Right ventricle myocardium superior (tissue), 1 donor: Measurements from ENCODE around the gene CHCHD1. TPM values are rescaled to one million over a fixed set of nuclear protein-coding genes. Genes with fewer than 3 reads are reported as not detected.

Experiments
- ATAC-seq: fragments of 200-7000 bp; cut with Tn5 transposase; one replicate; pipeline ENCODE4 v1.9.1; 2020; ENCODE audit warnings: mild to moderate bottlenecking; ENCODE audit not compliant: poor library complexity
- DNase-seq: peaks from one replicate; pipeline ENCODE4 v3.0.0-alpha.2; 2020
- intact Hi-C: fragments of 100-400 bp; cut with DNase I; formaldehyde crosslinking; loops from one replicate; pipeline ENCODE4 v1.11.2; 2022
- total RNA-seq: library from RNA; stranded (reverse); fragmentation: NEBNext Ultra II Directional; extraction: Animal tissue kit (Norgen Biotek cat#: 25700); gene quantifications from one replicate; pipeline ENCODE4 v1.2.1, GENCODE V29; 2021
- donor health status: DM: no; HTN: yes; CAD: no; lungs with severe emphysema.

Gene CHCHD1
- total RNA-seq, 1 donor from 2014 or later = 28.0 TPM

DNA sequence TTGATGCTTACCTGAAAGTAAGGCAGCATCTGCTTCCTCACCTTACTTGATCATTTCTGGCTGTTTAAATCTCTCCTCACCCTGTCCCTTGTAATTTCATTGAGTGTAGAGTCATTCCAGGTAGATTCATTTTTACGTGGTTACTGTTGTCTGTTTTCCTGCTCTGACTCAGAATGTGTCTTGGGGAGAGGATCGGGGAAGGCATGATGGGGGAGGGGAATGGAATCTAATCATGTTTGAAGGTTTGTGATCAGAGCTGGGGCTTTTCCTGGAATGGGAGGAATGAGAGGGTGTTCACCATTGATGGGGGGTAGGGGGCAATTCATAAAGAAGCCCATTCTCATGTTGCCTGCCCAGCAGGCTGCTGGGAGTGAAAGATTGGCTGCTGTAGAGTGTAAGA lies 18.9 kb upstream of the CHCHD1 start:
- ATAC-seq (no peak), DNase-seq (no peak)
- intact Hi-C loops = no loop called here

DNA sequence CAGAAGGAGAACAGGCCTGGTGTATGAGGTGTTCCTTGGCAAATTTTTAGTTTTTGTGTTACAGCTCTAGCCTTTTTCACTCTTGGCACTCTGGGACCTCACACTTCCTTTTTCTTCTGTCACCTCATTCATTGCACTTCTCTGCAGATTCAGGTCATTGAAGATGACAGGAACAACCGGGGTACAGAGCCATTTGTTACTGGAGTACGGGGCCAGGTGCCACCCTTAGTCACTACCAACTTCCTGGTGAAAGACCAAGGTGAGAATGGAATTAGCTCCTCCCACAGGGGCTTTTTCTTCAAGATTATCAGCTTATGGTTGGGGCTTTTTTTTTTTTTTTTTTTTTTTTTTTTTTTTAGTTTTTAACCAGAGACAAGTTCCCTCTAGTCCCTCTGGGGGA lies 18.5 kb upstream of the CHCHD1 start:
- intact Hi-C loops = no loop called here
- ATAC-seq = no peak
- DNase-seq = no peak

DNA sequence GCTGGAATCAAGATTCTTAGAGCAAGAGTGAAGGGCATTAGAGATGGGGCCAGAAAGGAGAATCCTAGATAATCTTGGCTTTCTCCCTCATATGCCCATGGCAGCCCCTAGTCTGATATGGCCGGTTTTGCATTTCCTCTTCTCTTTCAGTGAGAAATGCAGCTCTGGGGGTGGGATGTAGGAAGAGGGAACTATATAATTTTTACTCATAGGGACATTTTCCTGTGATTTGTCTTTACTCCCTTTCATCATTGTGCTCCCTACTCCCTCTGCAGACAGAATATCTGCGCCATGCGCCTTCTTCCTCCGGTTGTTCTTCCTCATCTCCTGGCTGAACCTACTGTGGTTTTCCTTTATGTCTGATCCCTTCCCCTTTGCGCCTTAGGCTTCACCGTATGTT lies 16.8 kb upstream of the CHCHD1 start:
- DNase-seq (no peak), ATAC-seq (no peak)
- intact Hi-C loops = no loop called here

DNA sequence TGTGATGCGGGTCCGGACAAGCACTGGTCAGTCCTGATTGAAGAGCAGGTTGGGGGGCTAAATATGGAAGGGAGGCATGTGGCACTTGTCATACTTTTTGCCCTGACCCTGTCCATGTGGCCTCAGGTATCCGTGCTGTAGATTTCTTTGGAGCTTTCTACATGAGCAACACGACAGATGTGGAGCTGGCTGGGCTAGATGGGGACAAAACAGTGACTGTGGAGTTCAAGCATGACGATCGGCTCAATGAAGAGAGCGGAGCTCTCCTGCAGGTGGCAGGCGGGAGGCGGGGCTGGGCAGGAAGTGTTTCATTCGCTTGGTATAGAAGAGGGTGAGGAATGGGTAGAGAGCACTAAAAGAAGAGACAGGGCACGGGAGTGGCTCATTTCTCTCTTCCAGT lies 13.0 kb upstream of the CHCHD1 start:
- ATAC-seq (no peak), DNase-seq (no peak)
- intact Hi-C loops = no loop called here

DNA sequence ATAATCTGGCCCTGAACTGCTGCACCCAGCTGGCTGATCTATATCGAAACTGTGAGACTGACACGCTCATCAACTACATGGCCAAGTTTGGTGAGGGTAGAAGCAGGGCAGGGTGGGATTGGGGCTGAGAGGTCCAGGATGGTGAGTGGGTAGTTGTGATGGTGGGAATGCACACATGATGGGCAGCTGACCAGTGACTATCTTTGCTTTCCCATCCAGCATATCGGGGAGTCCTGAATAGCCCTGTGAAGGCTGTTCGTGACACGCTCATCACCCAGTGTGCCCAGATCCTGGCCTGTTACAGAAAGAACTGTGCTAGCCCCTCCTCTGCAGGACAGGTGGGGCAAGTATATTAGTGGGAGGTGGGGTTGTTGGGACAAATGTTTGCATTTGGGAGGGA lies 12.5 kb upstream of the CHCHD1 start:
- intact Hi-C loops = no loop called here
- DNase-seq (no peak), ATAC-seq (no peak)

DNA sequence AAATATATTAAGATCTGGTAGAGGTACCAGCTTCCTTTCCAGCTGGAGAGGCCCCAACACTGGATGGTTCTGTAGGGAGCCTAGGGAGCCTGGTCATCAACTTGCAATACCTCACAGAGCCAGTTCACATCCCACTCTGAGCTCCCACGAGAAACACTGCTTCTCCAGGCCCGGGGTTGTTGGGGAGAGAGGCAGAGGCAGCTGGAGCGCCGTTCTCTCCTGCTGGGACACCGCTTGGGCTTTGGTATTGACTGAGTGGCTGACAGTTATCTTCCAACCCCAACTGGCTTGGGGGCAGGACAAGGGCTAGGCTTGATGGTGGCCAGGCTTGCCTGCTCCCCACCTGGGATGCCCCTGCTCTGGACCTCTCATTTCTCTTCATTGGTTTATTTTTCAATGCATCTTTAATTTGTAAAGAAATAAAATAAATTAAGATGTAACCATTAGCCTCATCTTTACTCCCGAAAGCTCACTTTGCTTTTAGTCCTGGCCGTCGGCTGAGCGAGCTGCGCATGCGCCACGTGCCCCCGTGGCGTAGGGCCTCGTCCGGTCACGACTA lies 10.0 kb upstream of the CHCHD1 start:
- intact Hi-C loops = no loop called here
- DNase-seq (peak; percentile 95), ATAC-seq (peak; percentile 4)

DNA sequence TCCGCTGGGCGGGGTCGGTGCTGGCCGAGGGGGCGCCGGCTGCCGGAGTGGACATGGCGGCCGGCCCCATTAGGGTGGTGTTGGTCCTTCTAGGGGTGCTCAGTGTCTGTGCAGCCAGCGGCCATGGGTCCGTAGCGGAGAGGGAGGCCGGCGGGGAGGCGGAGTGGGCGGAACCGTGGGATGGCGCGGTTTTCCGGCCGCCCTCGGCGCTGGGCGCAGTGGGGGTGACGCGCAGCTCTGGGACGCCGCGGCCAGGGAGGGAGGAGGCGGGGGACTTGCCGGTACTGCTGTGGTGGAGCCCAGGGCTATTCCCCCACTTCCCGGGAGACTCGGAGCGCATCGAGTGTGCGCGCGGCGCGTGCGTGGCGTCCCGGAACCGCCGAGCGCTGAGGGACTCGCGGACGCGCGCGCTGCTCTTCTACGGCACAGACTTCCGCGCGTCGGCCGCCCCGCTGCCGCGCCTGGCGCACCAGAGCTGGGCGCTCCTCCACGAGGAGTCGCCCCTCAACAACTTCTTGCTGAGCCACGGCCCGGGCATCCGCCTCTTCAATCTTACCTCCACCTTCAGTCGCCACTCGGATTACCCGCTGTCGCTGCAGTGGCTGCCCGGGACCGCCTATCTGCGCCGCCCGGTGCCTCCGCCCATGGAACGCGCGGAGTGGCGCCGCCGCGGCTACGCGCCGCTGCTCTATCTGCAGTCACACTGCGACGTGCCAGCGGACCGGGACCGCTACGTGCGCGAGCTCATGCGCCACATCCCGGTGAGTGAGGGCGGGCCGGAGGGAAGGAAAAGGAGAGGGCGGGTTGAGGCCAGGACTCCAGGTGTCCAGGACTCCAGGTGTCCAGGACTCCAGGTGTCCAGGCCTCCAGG lies 9.3 kb upstream of the CHCHD1 start:
- ATAC-seq = peak; percentile 87
- DNase-seq = peak; percentile 91
- intact Hi-C loops = no loop called here

DNA sequence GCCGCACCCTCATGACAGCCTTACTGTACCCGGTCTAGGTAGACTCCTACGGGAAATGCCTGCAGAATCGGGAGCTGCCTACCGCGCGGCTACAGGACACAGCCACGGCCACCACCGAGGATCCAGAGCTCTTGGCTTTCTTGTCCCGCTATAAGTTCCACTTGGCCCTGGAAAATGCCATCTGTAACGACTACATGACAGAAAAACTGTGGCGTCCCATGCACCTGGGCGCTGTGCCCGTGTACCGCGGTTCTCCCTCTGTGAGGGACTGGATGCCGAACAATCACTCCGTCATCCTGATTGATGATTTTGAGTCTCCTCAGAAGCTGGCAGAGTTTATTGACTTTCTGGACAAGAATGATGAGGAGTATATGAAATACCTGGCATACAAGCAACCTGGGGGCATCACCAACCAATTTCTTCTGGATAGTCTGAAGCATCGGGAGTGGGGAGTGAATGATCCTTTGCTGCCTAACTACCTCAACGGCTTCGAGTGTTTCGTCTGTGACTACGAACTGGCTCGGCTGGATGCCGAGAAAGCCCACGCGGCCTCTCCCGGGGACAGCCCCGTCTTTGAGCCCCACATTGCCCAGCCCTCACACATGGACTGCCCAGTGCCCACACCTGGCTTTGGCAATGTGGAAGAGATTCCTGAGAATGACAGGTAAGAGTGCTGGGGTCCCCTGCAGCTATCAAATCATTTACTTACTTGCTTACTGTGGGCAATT lies 8.5 kb upstream of the CHCHD1 start:
- intact Hi-C loops = no loop called here
- DNase-seq (no peak), ATAC-seq (peak; percentile 2)

DNA sequence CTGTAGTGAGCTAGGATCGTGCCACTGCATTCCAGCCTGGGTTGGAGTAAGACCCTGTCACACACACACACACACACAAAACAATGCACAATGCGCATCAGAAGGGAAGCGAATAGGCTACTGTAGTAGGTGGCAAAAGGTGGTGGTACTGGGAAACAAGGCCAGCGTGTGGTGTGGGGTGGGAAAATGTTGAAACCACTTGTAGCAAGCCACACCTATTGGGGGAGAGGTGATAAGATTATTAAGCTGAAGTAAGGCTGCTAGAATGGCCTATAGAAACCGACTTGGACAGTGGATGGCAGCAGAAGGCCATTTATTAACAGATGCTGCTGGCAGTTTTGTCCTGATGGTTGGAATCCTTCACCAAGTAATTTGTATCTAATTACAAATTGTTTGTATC lies 7.2 kb upstream of the CHCHD1 start:
- DNase-seq (no peak), ATAC-seq (no peak)
- intact Hi-C loops = no loop called here

DNA sequence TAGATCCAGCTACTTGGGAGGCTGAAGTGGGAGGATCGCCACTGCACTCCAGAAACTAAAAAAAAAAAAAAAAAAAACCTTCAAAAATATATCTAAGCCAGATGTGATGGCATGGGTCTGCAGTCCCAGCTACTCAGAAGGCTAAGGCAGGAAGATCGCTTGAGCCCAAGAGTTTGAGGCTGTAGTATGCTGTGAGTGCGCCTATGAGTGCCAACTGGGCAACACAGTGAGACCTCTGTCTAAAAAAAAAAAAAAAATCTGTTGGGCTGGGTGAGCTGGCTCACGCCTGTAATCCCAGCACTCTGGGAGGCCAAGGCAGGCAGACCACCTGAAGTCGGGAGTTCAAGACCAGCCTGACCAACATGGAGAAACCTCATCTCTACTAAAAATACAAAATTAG lies 2.8 kb upstream of the CHCHD1 start:
- no peak for DNase-seq
- intact Hi-C loops = no loop called here
- no peak for ATAC-seq

DNA sequence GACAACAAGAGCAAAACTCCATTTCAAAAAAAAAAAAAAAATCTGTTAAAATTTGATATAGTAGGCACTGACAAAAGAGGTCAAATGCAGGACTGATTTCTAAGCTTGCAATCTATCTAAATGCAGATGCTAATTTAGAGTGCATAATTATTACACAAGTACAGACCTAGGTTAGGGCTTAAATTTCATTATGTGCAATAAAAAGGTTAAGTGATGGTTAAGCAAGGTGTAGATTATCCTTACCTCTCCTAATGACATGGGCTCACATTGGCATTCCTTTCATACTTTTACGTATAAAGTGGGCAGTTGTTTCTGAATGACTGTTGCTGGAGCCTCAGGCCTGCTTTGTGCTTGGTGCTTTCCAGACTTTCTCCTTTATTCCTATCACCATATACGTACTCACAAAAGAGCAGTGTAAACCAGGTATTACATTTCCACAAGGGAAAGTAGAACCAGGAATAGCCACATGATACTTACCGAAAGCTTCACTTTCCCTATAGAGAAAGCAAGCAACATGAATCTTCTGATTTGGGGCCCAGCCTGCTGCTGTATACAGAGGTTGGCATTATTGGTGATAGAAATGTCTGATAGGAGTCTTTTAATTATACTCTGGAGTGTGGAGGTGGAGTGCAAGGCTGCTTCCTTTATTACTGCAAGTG lies 2.2 kb upstream of the CHCHD1 start:
- intact Hi-C loops = no loop called here
- DNase-seq (no peak), ATAC-seq (no peak)

DNA sequence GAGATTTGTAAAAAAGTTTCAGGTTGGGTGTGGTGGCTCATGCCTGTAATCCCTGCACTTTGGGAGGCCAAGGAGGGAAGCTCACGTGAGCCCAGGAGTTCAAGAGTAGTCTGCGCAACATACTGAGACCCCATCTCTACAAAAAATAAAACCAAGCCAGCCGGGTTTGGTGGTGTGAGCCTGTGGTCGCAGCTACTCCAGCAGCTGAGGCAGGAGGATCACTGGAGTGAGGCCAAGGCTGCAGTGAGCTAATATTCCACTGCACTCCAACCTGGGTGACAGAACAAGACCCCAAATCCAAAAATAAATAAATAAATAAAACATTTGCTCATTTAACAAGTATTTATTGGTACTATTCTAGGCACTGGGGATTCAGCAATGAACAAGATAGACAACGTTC lies 1.5 kb upstream of the CHCHD1 start:
- ATAC-seq = no peak
- no peak for DNase-seq
- intact Hi-C loops = no loop called here

DNA sequence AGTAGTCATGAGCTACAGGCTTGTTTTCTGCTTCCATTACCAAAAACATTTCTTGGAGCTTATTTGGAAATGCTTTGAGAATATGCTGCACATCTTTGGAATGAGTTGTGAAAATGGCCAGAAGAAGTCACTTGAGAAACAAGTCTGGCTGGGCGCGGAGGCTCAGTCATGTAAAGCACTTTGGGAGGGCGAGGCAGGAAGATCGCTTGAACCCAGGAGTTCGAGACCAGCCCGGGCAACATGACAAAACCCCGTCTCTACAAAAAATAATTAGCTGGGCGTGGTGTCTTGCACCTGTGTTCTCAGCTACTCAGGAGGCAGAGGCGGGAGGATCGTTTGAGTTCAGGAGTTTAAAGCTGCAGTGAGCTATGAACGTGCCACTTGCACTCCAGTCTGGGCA lies 882 bp upstream of the CHCHD1 start:
- DNase-seq = no peak
- intact Hi-C loops = no loop called here
- ATAC-seq = no peak

DNA sequence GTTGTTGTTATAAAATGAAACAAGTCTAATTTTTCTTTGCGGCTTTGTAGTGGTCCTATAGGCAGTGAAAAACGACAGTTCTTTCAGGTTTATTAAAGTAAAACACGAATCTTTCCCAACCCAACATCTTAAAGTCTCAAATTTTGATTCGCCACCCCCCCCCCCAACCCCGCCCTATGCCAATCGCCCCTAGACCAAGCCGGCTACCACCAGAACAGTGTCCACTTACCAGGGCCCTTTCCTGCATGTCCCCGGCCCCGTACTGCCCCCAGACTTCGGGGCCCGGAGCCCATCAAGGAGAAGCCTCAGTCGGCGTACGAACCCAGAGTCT lies 335 bp upstream of the CHCHD1 start:
- DNase-seq (no peak), ATAC-seq (no peak)
- intact Hi-C loops = no loop called here

DNA sequence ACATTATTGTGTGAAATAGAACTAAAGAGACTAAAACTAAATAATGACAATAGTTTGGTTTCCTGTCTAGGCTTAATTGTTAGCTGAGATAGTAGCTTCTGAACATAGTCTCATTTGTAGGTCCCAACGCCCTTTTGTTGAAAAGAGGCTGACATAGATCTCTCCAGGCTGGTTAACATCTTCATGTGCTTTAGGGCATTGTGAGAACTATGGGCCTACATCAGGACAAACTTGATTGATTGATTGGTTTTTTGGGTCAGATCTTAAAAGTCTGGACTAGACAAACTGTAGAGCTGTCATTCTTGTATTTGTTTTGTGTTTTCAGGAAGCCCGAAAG lies 869 bp downstream of the CHCHD1 start:
- no peak for ATAC-seq
- intact Hi-C loops = no loop called here
- no peak for DNase-seq

DNA sequence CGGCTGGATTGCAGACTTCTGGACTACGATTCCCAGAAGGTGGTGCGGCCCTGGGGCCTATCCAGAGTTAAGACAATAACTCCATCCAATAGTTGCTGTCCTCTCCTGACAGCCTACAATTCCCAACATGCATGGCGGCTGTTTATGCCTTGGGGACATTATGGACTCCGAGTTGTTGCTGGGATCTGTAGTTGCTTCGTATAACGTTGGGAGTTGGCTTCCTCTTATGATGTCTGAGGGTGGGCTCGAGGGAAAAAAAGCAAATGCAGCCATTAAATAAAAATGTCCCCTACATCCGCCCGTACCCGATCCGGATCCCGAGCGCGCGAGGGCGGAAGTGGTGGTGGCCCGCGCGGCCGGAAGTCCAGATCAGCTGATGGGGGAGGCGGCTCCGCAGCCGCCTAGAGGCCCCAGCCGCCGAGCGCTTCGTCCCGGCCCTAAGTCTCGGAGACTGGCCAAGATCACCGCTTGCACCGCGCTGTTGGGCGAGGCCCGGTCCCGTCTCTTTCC lies 3.4 kb downstream of the CHCHD1 start, which contains the start of gene ZSWIM8:
Gene ZSWIM8 (plus strand): TSS at position 396 of the 510 bp plus-strand sequence. CDS start 273 bp downstream, outside the sequence.
- DNase-seq (peak; percentile 92), ATAC-seq (peak; percentile 92)

DNA sequence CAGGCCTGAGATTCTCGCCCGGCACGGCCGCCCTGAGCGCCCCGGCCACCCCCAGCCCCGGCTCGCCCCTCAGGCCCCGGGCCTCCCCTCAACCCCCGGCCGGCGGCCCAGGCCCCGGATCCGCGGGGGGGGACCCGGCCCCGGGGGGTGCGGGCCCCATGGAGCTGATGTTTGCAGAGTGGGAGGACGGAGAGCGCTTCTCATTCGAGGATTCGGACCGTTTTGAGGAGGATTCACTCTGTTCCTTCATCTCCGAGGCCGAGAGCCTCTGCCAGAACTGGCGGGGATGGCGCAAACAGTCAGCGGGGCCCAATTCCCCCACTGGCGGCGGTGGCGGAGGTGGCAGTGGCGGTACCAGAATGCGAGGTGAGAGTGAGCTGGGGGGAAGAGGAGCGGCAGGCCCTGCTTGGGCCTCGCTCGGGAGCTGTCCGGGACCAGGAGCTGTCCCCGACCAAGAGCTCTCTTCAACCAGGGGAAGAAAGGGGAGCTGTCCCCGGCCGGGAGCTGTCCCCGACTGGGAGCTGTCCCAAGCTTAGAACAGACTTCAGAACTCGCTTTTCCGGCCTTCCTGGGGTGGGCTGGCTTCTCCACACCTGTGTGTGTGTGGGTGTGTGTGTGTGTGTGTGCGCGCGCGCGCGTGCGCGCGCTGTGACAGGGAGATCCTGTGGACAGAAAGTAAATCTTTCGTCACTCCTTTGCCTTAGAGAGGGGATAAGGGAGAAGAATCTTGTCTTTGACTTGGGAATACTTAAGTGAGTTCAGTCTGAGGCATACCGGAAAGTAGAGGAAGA lies 4.1 kb downstream of the CHCHD1 start:
- ATAC-seq (peak; percentile 32), DNase-seq (no peak)
- intact Hi-C loops = no loop called here

More for the DNA sequence above, 3.4 kb downstream of the CHCHD1 start, which contains the start of gene ZSWIM8:
- intact Hi-C loops = no loop called here

DNA sequence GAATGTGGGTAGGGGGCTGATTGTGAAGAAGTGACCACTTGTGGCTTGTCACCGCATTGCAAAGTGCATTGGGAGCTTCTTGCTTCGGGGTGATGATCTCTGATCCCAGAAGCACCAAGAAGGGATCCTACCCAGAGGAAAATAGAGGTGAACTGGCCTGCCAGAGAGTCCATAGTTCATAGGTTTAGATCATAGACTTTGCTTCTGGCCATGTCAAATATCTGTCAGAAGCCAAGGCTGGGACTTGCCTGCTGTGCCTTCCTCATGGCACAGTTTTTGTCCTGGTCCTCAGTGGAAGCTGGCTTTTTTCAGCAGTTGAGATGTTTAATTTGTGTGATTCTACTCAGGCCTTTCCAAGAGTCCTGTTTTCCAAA lies 4.7 kb downstream of the CHCHD1 start:
- intact Hi-C loops = no loop called here
- DNase-seq = no peak
- ATAC-seq = no peak
